C4-2B (cell line): ENCODE results near the gene BMP7.

Experiments
- ZFX ChIP-seq: fragments of 450-650 bp; IDR thresholded peaks from 2 replicates; pipeline ENCODE4 v1.6.1; 2017
- TF ChIP-seq, protein P1 (sequence below): fragments of 450-650 bp; conservative IDR thresholded peaks from 2 replicates; pipeline ENCODE4 v1.5.1; 2017; ENCODE audit warnings: mild to moderate bottlenecking

DNA sequence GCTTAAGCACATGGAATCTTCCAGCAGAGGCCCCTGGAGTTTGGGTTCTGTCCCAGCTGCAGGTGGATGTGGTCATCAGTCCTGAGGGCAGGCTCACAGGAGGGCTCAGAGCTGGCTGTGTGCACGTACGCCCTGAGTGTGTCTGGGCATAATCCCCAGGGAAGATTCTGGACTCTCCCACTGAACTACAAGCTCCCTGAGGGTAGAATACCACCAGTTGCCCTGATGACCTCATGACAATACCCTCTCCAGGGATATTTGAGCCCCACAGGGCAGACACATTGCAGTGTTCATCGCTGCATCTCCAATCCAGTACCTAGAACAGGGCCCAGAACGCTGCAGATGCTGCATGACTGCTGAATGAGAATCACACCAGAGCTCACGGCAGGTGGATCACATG lies 92.5 kb downstream of the BMP7 start:
- TF ChIP-seq, protein P1, sequence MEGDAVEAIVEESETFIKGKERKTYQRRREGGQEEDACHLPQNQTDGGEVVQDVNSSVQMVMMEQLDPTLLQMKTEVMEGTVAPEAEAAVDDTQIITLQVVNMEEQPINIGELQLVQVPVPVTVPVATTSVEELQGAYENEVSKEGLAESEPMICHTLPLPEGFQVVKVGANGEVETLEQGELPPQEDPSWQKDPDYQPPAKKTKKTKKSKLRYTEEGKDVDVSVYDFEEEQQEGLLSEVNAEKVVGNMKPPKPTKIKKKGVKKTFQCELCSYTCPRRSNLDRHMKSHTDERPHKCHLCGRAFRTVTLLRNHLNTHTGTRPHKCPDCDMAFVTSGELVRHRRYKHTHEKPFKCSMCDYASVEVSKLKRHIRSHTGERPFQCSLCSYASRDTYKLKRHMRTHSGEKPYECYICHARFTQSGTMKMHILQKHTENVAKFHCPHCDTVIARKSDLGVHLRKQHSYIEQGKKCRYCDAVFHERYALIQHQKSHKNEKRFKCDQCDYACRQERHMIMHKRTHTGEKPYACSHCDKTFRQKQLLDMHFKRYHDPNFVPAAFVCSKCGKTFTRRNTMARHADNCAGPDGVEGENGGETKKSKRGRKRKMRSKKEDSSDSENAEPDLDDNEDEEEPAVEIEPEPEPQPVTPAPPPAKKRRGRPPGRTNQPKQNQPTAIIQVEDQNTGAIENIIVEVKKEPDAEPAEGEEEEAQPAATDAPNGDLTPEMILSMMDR: no peak
- TF ChIP-seq ZFX: no peak
